ENCODE measurements around the gene CDH4. TPM values are rescaled to one million over a fixed set of nuclear protein-coding genes. Genes with fewer than 3 reads are reported as not detected.

CDH4 gene
- total RNA-seq, 1 donor from 2014 or later = 3.2 TPM

DNA sequence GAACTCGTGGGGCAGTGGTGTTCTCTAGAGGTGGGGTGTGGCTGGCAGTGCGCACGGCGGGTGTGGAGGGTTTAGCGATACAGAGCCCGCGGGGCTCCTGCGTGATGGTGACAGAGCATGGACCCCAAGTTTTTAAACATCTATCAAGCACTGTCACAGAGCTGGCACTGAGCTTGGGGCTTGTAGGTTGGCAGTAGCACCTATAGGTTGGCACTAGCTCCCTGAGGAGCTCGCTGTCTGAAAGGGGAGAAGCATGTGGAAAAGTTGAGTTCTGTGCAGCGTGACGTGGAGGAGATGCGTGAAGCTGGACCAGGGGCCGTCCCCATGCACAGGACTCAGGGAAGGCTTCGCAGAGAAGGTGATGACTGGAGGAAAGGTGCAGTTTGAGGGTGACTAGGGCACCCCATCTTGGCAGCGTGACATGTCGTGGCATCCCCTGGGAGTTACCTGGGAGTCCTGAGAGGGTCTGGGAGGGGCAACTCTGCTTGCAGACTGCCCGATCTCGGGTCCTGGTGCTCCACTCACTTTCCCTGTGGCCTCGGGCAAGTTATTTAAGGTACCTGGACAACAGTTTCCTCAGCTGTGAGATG, 122.0 kb downstream of the CDH4 start:
- Mint-ChIP-seq H3K27me3 (ENCODE audit: low read depth, unreplicated experiment) (peaks cover 13% of the 10 kb centered on the region), H3K4me3 (ENCODE audit: unreplicated experiment) (no peak overlapping the region), H3K27ac (ENCODE audit: unreplicated experiment) (no peak overlapping the region), H3K9me3 (ENCODE audit: unreplicated experiment) (peaks cover 3% of the 10 kb centered on the region), H3K36me3 (ENCODE audit: low read depth, unreplicated experiment) (no peaks in the 10 kb centered on the region), H3K4me1 (ENCODE audit: low read depth, unreplicated experiment) (no peaks in the 10 kb centered on the region)
- H3K9me3 ChIP-seq (ENCODE audit: insufficient read depth, low read depth, low read length) = peaks cover 6% of the 10 kb centered on the region
- peaks cover 16% of the 10 kb centered on the region for H4K20me1 ChIP-seq (ENCODE audit: insufficient read depth, low read length)
- H3K9ac ChIP-seq (ENCODE audit: low read length) = no peak overlapping the region
- no peaks in the 10 kb centered on the region for H3K27me3 ChIP-seq (ENCODE audit: insufficient read depth, low read length)
- DNase-seq (ENCODE audit: low read depth) (no peak), FAIRE-seq (no peak)
- H3K36me3 ChIP-seq (ENCODE audit: insufficient read depth, low read length) = no peaks in the 10 kb centered on the region
- no peak overlapping the region for H3K4me3 ChIP-seq (ENCODE audit: insufficient read depth, low read depth, low read length)
- no peak overlapping the region for H2AFZ ChIP-seq (ENCODE audit: low read depth, low read length)
- H3K4me1 ChIP-seq (ENCODE audit: insufficient read depth, low read length) = no peaks in the 10 kb centered on the region
- H3K79me2 ChIP-seq (ENCODE audit: insufficient read depth, low read length) = peaks cover 12% of the 10 kb centered on the region
- no peak overlapping the region for H3K27ac ChIP-seq (ENCODE audit: low read depth, low read length)
- TF ChIP-seq, protein P1, sequence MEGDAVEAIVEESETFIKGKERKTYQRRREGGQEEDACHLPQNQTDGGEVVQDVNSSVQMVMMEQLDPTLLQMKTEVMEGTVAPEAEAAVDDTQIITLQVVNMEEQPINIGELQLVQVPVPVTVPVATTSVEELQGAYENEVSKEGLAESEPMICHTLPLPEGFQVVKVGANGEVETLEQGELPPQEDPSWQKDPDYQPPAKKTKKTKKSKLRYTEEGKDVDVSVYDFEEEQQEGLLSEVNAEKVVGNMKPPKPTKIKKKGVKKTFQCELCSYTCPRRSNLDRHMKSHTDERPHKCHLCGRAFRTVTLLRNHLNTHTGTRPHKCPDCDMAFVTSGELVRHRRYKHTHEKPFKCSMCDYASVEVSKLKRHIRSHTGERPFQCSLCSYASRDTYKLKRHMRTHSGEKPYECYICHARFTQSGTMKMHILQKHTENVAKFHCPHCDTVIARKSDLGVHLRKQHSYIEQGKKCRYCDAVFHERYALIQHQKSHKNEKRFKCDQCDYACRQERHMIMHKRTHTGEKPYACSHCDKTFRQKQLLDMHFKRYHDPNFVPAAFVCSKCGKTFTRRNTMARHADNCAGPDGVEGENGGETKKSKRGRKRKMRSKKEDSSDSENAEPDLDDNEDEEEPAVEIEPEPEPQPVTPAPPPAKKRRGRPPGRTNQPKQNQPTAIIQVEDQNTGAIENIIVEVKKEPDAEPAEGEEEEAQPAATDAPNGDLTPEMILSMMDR (IDR thresholded peaks at IDR 0.05; ENCODE audit: insufficient read depth, low read depth, low read length) = no peak
- no peak for TF ChIP-seq EZH2 (IDR thresholded peaks at IDR 0.05; ENCODE audit: insufficient read depth, low read length)
- H3K4me2 ChIP-seq (ENCODE audit: low read length) = no peak overlapping the region

DNA sequence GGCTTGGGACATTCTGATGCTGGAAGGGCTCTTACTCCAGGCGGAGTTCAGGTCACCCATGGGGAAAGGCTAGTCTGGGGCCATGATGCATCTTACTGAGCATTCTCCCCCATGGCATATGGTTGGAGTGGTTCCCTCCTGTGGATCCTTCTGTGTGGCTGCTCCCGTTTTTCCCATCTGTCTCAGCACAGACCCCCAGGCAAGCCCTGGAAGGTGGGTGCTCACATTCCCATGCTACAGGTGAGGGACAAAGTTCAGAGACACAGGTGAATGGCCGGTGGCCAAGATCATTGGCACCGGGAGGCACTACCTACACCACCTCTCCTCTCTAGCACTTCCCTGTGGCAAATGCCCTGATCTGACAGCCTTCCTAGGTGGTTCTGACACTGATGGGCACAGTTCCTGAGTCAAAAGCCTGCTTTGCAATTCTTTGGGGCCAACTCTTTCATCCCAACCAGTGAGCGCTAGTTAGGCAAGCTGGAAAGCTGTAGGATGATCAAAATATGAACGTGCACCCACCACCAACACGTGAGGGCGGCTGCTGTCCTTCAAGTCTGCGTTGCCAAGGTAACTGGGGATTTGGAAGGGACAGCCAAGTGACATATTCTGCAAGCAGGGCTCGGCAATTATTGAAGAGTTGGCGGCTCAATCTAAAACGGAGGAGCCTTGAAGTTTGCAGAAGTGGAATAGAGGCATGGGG, 124.6 kb downstream of the CDH4 start:
- TF ChIP-seq, protein P1 (IDR thresholded peaks at IDR 0.05; ENCODE audit: insufficient read depth, low read depth, low read length) = no peak
- TF ChIP-seq EZH2 (IDR thresholded peaks at IDR 0.05; ENCODE audit: insufficient read depth, low read length) = no peak
- peaks cover 12% of the 10 kb centered on the region for H3K79me2 ChIP-seq (ENCODE audit: insufficient read depth, low read length)
- peaks cover 6% of the 10 kb centered on the region for H3K9me3 ChIP-seq (ENCODE audit: insufficient read depth, low read depth, low read length)
- no peak overlapping the region for H3K4me2 ChIP-seq (ENCODE audit: low read length)
- H3K27me3 ChIP-seq (ENCODE audit: insufficient read depth, low read length) = no peaks in the 10 kb centered on the region
- no peak overlapping the region for H3K4me3 ChIP-seq (ENCODE audit: insufficient read depth, low read depth, low read length)
- H3K27ac ChIP-seq (ENCODE audit: low read depth, low read length) = no peak overlapping the region
- no peak overlapping the region for H2AFZ ChIP-seq (ENCODE audit: low read depth, low read length)
- Mint-ChIP-seq H3K36me3 (ENCODE audit: low read depth, unreplicated experiment) (no peaks in the 10 kb centered on the region), H3K4me1 (ENCODE audit: low read depth, unreplicated experiment) (no peaks in the 10 kb centered on the region), H3K4me3 (ENCODE audit: unreplicated experiment) (no peak overlapping the region), H3K27ac (ENCODE audit: unreplicated experiment) (no peak overlapping the region), H3K27me3 (ENCODE audit: low read depth, unreplicated experiment) (peaks cover 14% of the 10 kb centered on the region), H3K9me3 (ENCODE audit: unreplicated experiment) (peaks cover 9% of the 10 kb centered on the region)
- H3K36me3 ChIP-seq (ENCODE audit: insufficient read depth, low read length) = no peaks in the 10 kb centered on the region
- no peaks in the 10 kb centered on the region for H3K4me1 ChIP-seq (ENCODE audit: insufficient read depth, low read length)
- FAIRE-seq = no peak
- DNase-seq (ENCODE audit: low read depth) = no peak
- no peak overlapping the region for H3K9ac ChIP-seq (ENCODE audit: low read length)
- peaks cover 13% of the 10 kb centered on the region for H4K20me1 ChIP-seq (ENCODE audit: insufficient read depth, low read length)

All from astrocyte (in vitro differentiated cells and primary cell).